RWPE2 (cell line): ENCODE measurements around the gene GALNT18.
A peak's percentile ranks its signal among the peaks of the same experiment; 100 is the strongest.

Source experiments
- ATAC-seq: fragments of 200-7000 bp; cut with Tn5 transposase; 3 replicates; pipeline ENCODE4 v1.9.1; 2021; ENCODE audit warnings: low read depth
- DNase-seq: peaks from one replicate; pipeline ENCODE4 v3.0.0-alpha.2; 2020; ENCODE audit warnings: low spot score
- H3K27ac ChIP-seq: fragments of 450-650 bp; 2 replicates; pipeline ENCODE4 v1.5.1; 2017; ENCODE audit warnings: mild to moderate bottlenecking; ENCODE audit not compliant: poor library complexity, severe bottlenecking
- H3K27me3 ChIP-seq: fragments of 250-450 bp; sonication (Bioruptor Pico); 2 replicates; pipeline ENCODE4 v1.5.1; 2021; ENCODE audit warnings: mild to moderate bottlenecking, moderate library complexity; ENCODE audit not compliant: insufficient read depth, poor library complexity, severe bottlenecking
- H3K36me3 ChIP-seq: fragments of 250-450 bp; sonication (Bioruptor Pico); 2 replicates; pipeline ENCODE4 v1.5.1; 2020; ENCODE audit warnings: low read depth, mild to moderate bottlenecking, moderate library complexity
- H3K4me1 ChIP-seq: fragments of 250-450 bp; sonication (Bioruptor Pico); 2 replicates; pipeline ENCODE4 v1.5.1; 2021; ENCODE audit warnings: mild to moderate bottlenecking, moderate library complexity; ENCODE audit not compliant: insufficient read depth, poor library complexity, severe bottlenecking
- H3K4me3 ChIP-seq: fragments of 250-450 bp; sonication (Bioruptor Pico); 2 replicates; pipeline ENCODE4 v1.5.1; 2021; ENCODE audit warnings: mild to moderate bottlenecking, moderate library complexity; ENCODE audit not compliant: severe bottlenecking
- H3K9me3 ChIP-seq: fragments of 250-450 bp; sonication (Bioruptor Pico); 2 replicates; pipeline ENCODE4 v1.5.1; 2021; ENCODE audit warnings: mild to moderate bottlenecking, moderate library complexity; ENCODE audit not compliant: severe bottlenecking
- TF ChIP-seq, protein P1 (sequence below): fragments of 450-650 bp; IDR thresholded peaks from one replicate; pipeline ENCODE4 v1.5.1; 2017; ENCODE audit warnings: mild to moderate bottlenecking, moderate library complexity; ENCODE audit not compliant: poor library complexity, severe bottlenecking

GALNT18 gene

GRCh38 chr11:11230802-11231562 is 390.8 kb downstream of the GALNT18 start:
- H3K27ac ChIP-seq: no peak overlapping the region
- H3K36me3 ChIP-seq: no peaks in the 10 kb centered on the region
- H3K9me3 ChIP-seq: no peaks in the 10 kb centered on the region
- ATAC-seq (no peak), DNase-seq (no peak)
- no peaks in the 10 kb centered on the region for H3K27me3 ChIP-seq
- H3K4me3 ChIP-seq: no peak overlapping the region
- TF ChIP-seq, protein P1, sequence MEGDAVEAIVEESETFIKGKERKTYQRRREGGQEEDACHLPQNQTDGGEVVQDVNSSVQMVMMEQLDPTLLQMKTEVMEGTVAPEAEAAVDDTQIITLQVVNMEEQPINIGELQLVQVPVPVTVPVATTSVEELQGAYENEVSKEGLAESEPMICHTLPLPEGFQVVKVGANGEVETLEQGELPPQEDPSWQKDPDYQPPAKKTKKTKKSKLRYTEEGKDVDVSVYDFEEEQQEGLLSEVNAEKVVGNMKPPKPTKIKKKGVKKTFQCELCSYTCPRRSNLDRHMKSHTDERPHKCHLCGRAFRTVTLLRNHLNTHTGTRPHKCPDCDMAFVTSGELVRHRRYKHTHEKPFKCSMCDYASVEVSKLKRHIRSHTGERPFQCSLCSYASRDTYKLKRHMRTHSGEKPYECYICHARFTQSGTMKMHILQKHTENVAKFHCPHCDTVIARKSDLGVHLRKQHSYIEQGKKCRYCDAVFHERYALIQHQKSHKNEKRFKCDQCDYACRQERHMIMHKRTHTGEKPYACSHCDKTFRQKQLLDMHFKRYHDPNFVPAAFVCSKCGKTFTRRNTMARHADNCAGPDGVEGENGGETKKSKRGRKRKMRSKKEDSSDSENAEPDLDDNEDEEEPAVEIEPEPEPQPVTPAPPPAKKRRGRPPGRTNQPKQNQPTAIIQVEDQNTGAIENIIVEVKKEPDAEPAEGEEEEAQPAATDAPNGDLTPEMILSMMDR: peak; percentile 15
- peaks cover 6% of the 10 kb centered on the region for H3K4me1 ChIP-seq

DNA sequence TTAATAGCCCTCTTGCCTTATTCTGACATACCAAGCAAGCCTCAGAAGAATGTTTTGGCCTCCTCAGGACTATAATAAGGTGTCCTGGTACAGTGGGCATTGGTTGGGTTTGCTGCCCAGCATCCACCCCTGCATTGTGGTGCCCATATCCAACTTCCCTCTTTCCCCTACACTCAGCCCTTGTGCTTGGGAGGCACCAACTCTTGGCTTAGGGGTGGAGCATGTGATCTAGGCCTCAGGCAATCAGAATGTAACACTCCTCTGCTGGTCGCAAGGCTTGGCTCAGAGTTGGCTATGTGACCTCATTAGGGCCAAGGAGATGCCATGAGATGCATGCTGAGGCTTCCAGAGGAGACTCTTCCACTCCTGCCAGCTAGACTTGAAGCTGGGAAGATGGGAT is 391.7 kb downstream of the GALNT18 start:
- DNase-seq: no peak

GRCh38 chr11:11229647-11230046 is 392.2 kb downstream of the GALNT18 start:
- no peak overlapping the region for H3K27ac ChIP-seq
- TF ChIP-seq, protein P1: no peak
- H3K27me3 ChIP-seq: no peaks in the 10 kb centered on the region
- no peak for DNase-seq
- no peaks in the 10 kb centered on the region for H3K36me3 ChIP-seq
- ATAC-seq: peak; percentile 97
- peaks cover 6% of the 10 kb centered on the region for H3K4me1 ChIP-seq
- H3K4me3 ChIP-seq: no peak overlapping the region
- H3K9me3 ChIP-seq: no peaks in the 10 kb centered on the region

More for the DNA sequence above, 391.7 kb downstream of the GALNT18 start:
- no peak for ATAC-seq
- Histone ChIP-seq H3K27ac (no peak overlapping the region), H3K9me3 (no peaks in the 10 kb centered on the region), H3K27me3 (no peaks in the 10 kb centered on the region), H3K4me1 (peaks cover 6% of the 10 kb centered on the region), H3K36me3 (no peaks in the 10 kb centered on the region), H3K4me3 (no peak overlapping the region)
- TF ChIP-seq, protein P1: no peak

DNA sequence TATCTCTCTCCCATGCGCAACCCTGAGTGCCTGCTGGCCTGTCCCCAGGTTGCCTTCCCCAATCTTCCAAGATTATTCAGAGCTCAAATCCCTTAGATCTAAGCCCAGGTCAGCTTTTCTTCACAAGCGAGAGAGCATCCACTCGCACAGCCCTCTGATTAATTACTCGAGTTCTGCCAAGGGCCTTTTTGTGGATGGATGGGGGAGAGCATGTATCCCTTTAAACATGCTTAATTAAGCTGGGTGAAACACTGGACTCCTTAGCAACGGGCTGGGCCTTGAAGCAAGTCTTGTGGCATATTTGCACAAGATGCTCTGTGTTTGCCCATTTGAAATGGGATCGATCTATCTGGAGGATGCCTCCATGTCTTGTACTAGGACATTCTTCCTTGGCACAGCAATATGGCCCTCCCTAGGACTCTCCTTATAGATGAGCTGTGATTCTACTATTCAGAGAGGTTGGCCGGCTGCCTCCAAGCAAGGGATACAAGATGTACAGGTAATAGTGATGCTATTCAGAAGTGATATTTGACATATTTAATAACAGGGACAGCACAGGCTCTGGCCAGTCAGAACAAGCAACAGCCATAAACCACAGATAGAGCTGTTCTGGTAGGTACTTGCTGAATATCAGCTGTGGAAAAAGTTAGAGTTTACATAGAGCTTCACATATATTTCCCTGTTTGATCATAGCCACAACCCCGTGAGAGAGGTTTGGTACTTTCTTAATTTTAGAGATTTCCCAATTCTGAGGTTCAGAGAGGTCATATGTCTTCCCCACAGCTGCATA is 394.3 kb downstream of the GALNT18 start:
- TF ChIP-seq, protein P1: no peak
- Histone ChIP-seq H3K27me3 (no peaks in the 10 kb centered on the region), H3K4me3 (no peak overlapping the region), H3K4me1 (peaks cover 6% of the 10 kb centered on the region), H3K27ac (no peak overlapping the region), H3K9me3 (no peaks in the 10 kb centered on the region), H3K36me3 (no peaks in the 10 kb centered on the region)
- DNase-seq: no peak
- ATAC-seq: no peak
